GM12878 (cell line): ENCODE measurements around the gene INPP4B. TPM values are rescaled to one million over a fixed set of nuclear protein-coding genes. Genes with fewer than 3 reads are reported as not detected.

Experiments used
- ATAC-seq: fragments of 200-7000 bp; cut with Tn5 transposase; 3 replicates; pipeline ENCODE4 v1.9.1; 2020; ENCODE audit warnings: mild to moderate bottlenecking, moderate library complexity
- BruUV-seq: library from RNA; stranded (reverse); fragments of 400-500 nt; replicated peaks from 2 replicates; lab custom pipeline; 2021; lab: Mats Ljungman, UMichigan
- CTCF ChIA-PET: fragments of 300-600 bp; sonication (Branson Sonifier 250); formaldehyde crosslinking; extraction: SDS; loops from one replicate; lab custom pipeline; 2021; ENCODE audit warnings: inconsistent platforms; lab: Yijun Ruan, JAX
- POLR2A ChIA-PET: fragments of 350-600 bp; formaldehyde crosslinking; extraction: SDS; loops from one replicate; lab custom pipeline; 2021; ENCODE audit warnings: inconsistent platforms; lab: Charles Lee
- RAD21 ChIA-PET: fragments of 300-600 bp; sonication (Branson Sonifier 250); formaldehyde crosslinking; loops from one replicate; lab custom pipeline; 2023; ENCODE audit warnings: antibody characterized with exemption; ENCODE audit not compliant: unreplicated experiment; lab: Charles Lee
- SMC1A ChIA-PET: fragments of 300-600 bp; sonication (Branson Sonifier 250); formaldehyde crosslinking; loops from one replicate; lab custom pipeline; 2023; ENCODE audit not compliant: unreplicated experiment, uncharacterized antibody; lab: Charles Lee
- DNase-seq: peaks from one replicate; pipeline ENCODE4 v3.0.0-alpha.2; 2011; ENCODE audit warnings: low read depth, low spot score
- FAIRE-seq: peaks from 3 replicates; lab custom pipeline; 2011; peaks lifted over from hg19 to GRCh38; lab: Jason Lieb, UNC
- H2AFZ ChIP-seq: 2 replicates; pipeline ENCODE4 v1.6.0; 2011; ENCODE audit warnings: low read depth, low read length, control low read depth; ENCODE audit not compliant: control insufficient read depth
- H3K27ac ChIP-seq: 2 replicates; pipeline ENCODE4 v1.5.1; 2011; ENCODE audit warnings: control low read depth; ENCODE audit not compliant: control insufficient read depth, insufficient read depth
- H3K27me3 ChIP-seq, 2 experiments: replicated peaks in 1 of 2; 2 replicates each; pipeline versions ENCODE4 v1.6.0 to v1.6.1; 2011; ENCODE audit warnings: low read length in 1 of 2; ENCODE audit not compliant: control insufficient read depth in 2 of 2, insufficient read depth in 2 of 2
- H3K36me3 ChIP-seq, 2 experiments: 2 replicates each; pipeline ENCODE4 v1.5.1; 2011; ENCODE audit warnings: low read length in 1 of 2; ENCODE audit not compliant: control insufficient read depth in 2 of 2, insufficient read depth in 2 of 2
- H3K4me1 ChIP-seq: 2 replicates; pipeline ENCODE4 v1.6.1; 2011; ENCODE audit warnings: mild to moderate bottlenecking, low read length, moderate library complexity, mixed read lengths; ENCODE audit not compliant: control insufficient read depth, insufficient read depth
- H3K4me2 ChIP-seq: 2 replicates; pipeline ENCODE4 v1.6.0; 2011; ENCODE audit warnings: control low read depth; ENCODE audit not compliant: control insufficient read depth, insufficient read depth
- H3K4me3 ChIP-seq: fragments of 200-600 bp; sonication (generic); 2 replicates; pipeline ENCODE4 v1.5.1; 2016
- H3K79me2 ChIP-seq: 2 replicates; pipeline ENCODE4 v1.6.0; 2011; ENCODE audit warnings: low read length; ENCODE audit not compliant: control insufficient read depth, insufficient read depth
- H3K9ac ChIP-seq: 2 replicates; pipeline ENCODE4 v1.8.0; 2011; ENCODE audit warnings: low read length, control low read depth, mixed read lengths; ENCODE audit not compliant: control insufficient read depth, insufficient read depth
- H3K9me3 ChIP-seq: replicated peaks from 3 replicates; pipeline ENCODE4 v1.5.1; 2011; ENCODE audit warnings: mild to moderate bottlenecking, low read length; ENCODE audit not compliant: control insufficient read depth, insufficient read depth
- H4K20me1 ChIP-seq: 2 replicates; pipeline ENCODE4 v1.6.0; 2011; ENCODE audit not compliant: control insufficient read depth, insufficient read depth
- BCL11A ChIP-seq: IDR thresholded peaks from 2 replicates; pipeline ENCODE4 v1.6.1; 2011; ENCODE audit warnings: low read depth, low read length
- FOS ChIP-seq: IDR thresholded peaks from 3 replicates; pipeline ENCODE4 v1.6.1; 2011; ENCODE audit warnings: borderline replicate concordance; ENCODE audit not compliant: insufficient read length; ENCODE audit errors: extremely low read depth
- TAF1 ChIP-seq: IDR thresholded peaks from 2 replicates; pipeline ENCODE4 v1.6.1; 2011; ENCODE audit warnings: mild to moderate bottlenecking, low read depth, low read length, borderline replicate concordance
- WGBS: methylation state at CpG from one replicate; pipeline ENCODE4 v1.1.6; 2016; ENCODE audit warnings: low lambda C conversion rate; ENCODE audit not compliant: insufficient replicate concordance, insufficient coverage; ENCODE audit errors: missing lambda C conversion rate; 5-methylcytosine and 5-hydroxymethylcytosine counted together
- in situ Hi-C: fragments of 300-500 bp; cut with MboI; formaldehyde crosslinking; loops from 9 replicates; pipeline ENCODE4 v1.14.3; 2018; ENCODE audit warnings: mixed read lengths
- intact Hi-C: fragments of 100-400 bp; cut with micrococcal nuclease; formaldehyde crosslinking; loops from one replicate; pipeline ENCODE4 v1.14.2; 2022; ENCODE audit not compliant: unreplicated experiment
- polyA plus RNA-seq, 11 experiments: library from polyadenylated mRNA; depleted of rRNA in 4 of 11; unstranded in 6 of 11; stranded (reverse) in 5 of 11; fragments of >200 nt; fragmentation: Nextera tagmentation in 4 of 11; fragmentation: Illumina TruSeq in 1 of 11; extraction: Ambion mirVana in 4 of 11; extraction: Trizol in 1 of 11; gene quantifications; 1 replicate in 1 of 11; 2 replicates in 10 of 11; pipeline versions ENCODE4 v1.2.1 to v1.2.3, GENCODE V29; 2011 to 2016; ENCODE audit warnings: inconsistent platforms in 2 of 11, missing spikeins in 2 of 11, low read depth in 1 of 11
- total RNA-seq, 4 experiments: library from RNA; depleted of rRNA in 3 of 4; stranded (reverse); fragments of >200 nt in 3 of 4; fragmentation: Illumina TruSeq in 1 of 4; extraction: Trizol in 1 of 4; gene quantifications; 2 replicates each; pipeline versions ENCODE4 v1.2.1 to v1.2.3, GENCODE V29; 2013 to 2021
- TF ChIP-seq, protein P1 (sequence below): IDR thresholded peaks from 2 replicates; pipeline ENCODE4 v1.6.1; 2011; ENCODE audit warnings: low read depth, low read length, improper control_type of control experiment, borderline replicate concordance

The INPP4B gene
- total and polyA plus RNA-seq, 10 of the 15 experiments (the other 5 are each of a cell fraction or from before 2014, with no cell fraction given): 0.53 to 11.2 (median 0.95) TPM

DNA sequence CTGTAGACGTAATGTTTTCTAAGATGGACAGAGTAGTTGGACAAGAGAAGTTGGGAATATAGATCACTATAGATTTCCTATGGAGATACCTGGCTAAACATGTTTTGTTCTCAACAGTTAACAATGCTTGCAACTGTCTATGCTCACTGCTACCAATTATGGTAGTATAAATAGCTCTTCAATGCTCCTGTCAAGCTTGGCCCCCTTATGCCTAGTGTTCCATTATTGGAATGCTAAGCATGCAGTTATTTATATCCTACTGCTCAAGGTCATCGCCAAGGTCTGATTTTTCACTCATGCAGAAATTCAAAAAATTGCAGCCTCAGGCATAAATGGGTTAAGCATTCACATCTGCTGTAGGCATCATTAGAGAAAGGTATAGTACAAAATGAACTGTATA, 690.8 kb downstream of the INPP4B start:
- H3K79me2 ChIP-seq: no peaks in the 10 kb centered on the region
- no peaks in the 10 kb centered on the region for H4K20me1 ChIP-seq
- ChIA-PET RAD21 (no interaction called here), POLR2A (no interaction called here), CTCF (interaction anchor here (0.6 to 1.7 kb wide), 4 partner anchors 11 to 538 kb away, joined by 3 read pairs; no protein-coding TSS in a partner anchor), SMC1A (interaction anchor here (0.9 kb wide), 1 partner anchor 9 kb away, joined by 3 read pairs; no protein-coding TSS in a partner anchor)
- no peak overlapping the region for H3K9ac ChIP-seq
- no peak overlapping the region for H3K4me3 ChIP-seq
- DNase-seq (no peak), FAIRE-seq (no peak), ATAC-seq (no peak)
- H2AFZ ChIP-seq: no peak overlapping the region
- intact Hi-C loops: no loop called here
- no TSS peak for BruUV-seq
- 0% methylated on average over 2 of the region's 2 CpGs for WGBS
- no peaks in the 10 kb centered on the region for H3K27me3 ChIP-seq
- TF ChIP-seq BCL11A: no peak
- TF ChIP-seq TAF1: no peak
- TF ChIP-seq, protein P1, sequence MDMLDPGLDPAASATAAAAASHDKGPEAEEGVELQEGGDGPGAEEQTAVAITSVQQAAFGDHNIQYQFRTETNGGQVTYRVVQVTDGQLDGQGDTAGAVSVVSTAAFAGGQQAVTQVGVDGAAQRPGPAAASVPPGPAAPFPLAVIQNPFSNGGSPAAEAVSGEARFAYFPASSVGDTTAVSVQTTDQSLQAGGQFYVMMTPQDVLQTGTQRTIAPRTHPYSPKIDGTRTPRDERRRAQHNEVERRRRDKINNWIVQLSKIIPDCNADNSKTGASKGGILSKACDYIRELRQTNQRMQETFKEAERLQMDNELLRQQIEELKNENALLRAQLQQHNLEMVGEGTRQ: no peak
- in situ Hi-C loops: no loop called here
- no peak overlapping the region for H3K27ac ChIP-seq
- H3K9me3 ChIP-seq: no peaks in the 10 kb centered on the region
- no peaks in the 10 kb centered on the region for H3K36me3 ChIP-seq
- H3K4me2 ChIP-seq: no peak overlapping the region
- H3K4me1 ChIP-seq: no peaks in the 10 kb centered on the region

DNA sequence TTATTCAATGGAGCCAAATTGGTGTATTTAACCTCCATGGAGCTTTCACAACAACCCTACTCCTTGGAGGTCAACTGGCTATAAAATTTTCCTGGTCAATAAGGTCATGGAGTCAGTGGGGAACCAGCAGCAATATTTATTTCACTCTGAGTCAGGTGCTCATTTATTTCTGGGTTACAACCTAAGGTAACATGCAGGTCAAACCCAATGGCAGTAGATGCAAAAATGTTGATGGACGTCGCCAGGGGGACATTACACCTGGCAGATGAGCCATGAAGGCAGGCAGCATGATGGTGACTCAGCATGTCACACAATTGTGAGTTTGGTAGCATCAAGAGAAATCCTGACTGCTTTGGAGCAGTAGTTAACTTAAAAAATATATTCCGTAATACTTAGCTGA, 695.6 kb downstream of the INPP4B start:
- no peak overlapping the region for H3K4me2 ChIP-seq
- H4K20me1 ChIP-seq: no peaks in the 10 kb centered on the region
- H2AFZ ChIP-seq: no peak overlapping the region
- H3K27ac ChIP-seq: no peak overlapping the region
- H3K4me1 ChIP-seq: no peaks in the 10 kb centered on the region
- ChIA-PET POLR2A (no interaction called here), RAD21 (no interaction called here), CTCF (interaction anchor here (0.7 to 1.5 kb wide), 2 partner anchors 418 to 761 kb away, joined by 3 to 4 read pairs; no protein-coding TSS in a partner anchor)
- no TSS peak for BruUV-seq
- in situ Hi-C loops: no loop called here
- no peak overlapping the region for H3K9ac ChIP-seq
- DNase-seq (no peak), ATAC-seq (no peak)
- no peak for TF ChIP-seq FOS
- TF ChIP-seq, all 136 proteins: peak for 0
- FAIRE-seq: no peak
- intact Hi-C loops: no loop called here
- Histone ChIP-seq H3K79me2 (no peaks in the 10 kb centered on the region), H3K9me3 (no peaks in the 10 kb centered on the region), H3K27me3 (no peaks in the 10 kb centered on the region), H3K36me3 (no peaks in the 10 kb centered on the region), H3K4me3 (no peak overlapping the region)
- 3% methylated on average over 3 of the region's 3 CpGs for WGBS
- SMC1A ChIA-PET: interaction anchor here (0.6 to 1.0 kb wide), 2 partner anchors 12 to 191 kb away, joined by 3 read pairs; no protein-coding TSS in a partner anchor
